ENCODE results near the gene FBXL16.

The FBXL16 gene

DNA sequence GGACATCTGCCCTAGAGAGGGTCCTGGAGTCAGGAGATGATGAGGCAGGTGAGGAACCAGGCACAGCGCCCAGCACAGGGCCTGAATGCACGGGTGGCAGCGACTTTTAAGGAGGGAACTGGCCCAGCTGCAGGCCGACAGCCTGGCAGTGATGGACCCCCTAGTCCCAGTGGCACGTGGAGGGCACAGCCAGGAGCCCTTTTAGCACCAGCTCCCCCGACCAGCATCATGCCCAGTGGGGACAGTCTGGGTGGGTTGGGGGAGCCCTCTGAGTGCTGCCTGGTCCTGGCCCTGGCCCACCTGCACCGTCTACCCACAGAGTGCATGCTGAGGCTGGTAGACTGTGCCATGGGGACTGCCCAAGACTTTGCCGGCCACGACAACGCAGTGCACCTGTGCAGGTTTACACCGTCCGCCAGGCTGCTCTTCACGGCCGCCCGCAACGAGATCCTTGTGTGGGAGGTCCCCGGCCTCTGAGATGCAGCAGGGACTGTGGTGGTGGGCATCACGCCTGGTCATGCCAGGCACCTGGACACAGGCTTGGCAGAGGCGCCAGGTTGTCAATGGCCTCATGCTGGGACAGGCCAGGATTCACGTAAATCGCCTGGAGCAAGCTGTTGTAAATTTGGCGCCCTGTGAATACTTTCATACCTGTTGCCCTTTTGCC lies 38.4 kb downstream of the FBXL16 start:
- no peak for DNase-seq (ENCODE audit: low spot score)
- no peak for TF ChIP-seq CTCF (IDR thresholded peaks at IDR 0.05; ENCODE audit: extremely low read depth, insufficient read depth, missing control alignments)
- in situ Hi-C loops (cut with MboI; ENCODE audit: low pct_unique_long_range_greater_than_20kb, low sequenced_read_pairs, unreplicated experiment), result no loop called here

DNA sequence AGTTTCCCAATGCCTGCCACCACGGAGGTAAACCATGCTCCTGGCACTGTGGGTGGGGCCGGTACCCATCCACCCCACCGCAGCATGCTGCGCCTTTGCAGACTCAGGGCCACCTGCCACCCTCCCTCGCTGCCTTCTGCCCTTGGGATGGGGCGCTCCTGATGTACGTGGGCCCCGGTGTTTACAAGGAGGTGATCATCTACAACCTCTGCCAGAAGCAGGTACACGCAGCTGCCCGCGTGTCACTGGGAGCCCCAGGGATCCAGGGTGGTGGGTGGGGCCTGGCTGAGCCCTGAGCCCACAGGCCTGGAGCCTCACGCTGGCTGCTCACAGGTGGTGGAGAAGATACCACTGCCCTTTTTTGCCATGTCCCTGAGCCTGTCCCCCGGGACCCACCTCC lies 39.0 kb downstream of the FBXL16 start:
- DNase-seq (ENCODE audit: low spot score), result no peak
- TF ChIP-seq CTCF (IDR thresholded peaks at IDR 0.05; ENCODE audit: extremely low read depth, insufficient read depth, missing control alignments), result no peak
- in situ Hi-C loops (cut with MboI; ENCODE audit: low pct_unique_long_range_greater_than_20kb, low sequenced_read_pairs, unreplicated experiment), result no loop called here

GRCh38 chr16:662597-662996 lies 43.0 kb downstream of the FBXL16 start:
- in situ Hi-C loops (cut with MboI; ENCODE audit: low pct_unique_long_range_greater_than_20kb, low sequenced_read_pairs, unreplicated experiment), result no loop called here
- no peak for TF ChIP-seq CTCF (IDR thresholded peaks at IDR 0.05; ENCODE audit: extremely low read depth, insufficient read depth, missing control alignments)

DNA sequence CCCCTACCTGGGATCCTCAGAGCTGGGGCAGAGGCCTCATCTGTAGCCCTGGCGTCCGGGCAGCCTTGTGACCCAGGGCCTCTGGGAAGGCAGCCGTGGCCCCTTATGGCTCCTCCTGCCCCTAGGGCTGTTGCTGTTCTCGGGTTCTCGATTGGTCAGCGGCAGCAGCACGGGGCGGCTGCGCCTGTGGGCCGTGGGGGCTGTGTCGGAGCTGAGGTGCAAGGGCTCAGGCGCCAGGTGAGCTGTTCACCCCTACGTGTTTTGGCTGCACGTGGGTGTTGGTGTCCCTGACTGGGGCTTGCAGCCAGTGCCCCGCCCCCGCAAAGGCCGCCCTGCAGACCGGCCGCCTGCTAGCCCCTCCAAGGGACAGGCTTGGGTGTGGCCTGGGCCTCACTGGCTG lies 43.5 kb downstream of the FBXL16 start:
- DNase-seq (ENCODE audit: low spot score), result no peak
- in situ Hi-C loops (cut with MboI; ENCODE audit: low pct_unique_long_range_greater_than_20kb, low sequenced_read_pairs, unreplicated experiment), result no loop called here

More at GRCh38 chr16:662597-662996, 43.0 kb downstream of the FBXL16 start:
- no peak for DNase-seq (ENCODE audit: low spot score)

DNA sequence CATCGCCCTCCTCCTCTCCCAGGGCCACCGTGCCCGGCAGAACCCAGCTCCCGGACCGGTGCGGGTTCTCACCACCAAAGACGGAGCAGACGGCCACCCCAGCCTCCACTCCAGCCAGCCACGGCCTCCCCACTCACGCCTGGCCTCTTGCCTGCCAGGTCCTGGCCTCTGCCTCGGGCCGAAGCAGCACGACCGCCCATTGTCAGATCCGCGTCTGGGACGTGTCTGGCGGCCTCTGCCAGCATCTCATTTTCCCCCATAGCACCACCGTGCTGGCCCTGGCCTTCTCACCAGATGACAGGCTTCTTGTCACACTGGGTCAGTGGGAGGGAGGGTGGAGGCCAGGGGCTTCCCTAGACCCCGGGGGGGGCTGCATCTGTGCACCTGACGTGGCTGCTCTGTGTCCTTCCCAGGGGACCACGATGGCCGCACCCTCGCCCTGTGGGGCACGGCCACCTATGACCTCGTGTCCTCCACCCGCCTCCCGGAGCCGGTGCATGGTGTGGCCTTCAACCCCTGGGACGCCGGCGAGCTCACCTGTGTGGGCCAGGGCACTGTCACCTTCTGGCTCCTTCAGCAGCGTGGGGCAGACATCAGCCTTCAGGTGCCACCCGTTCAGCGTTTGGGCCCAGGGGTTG lies 44.3 kb downstream of the FBXL16 start:
- in situ Hi-C loops (cut with MboI; ENCODE audit: low pct_unique_long_range_greater_than_20kb, low sequenced_read_pairs, unreplicated experiment), result no loop called here

More for the DNA sequence above, 43.5 kb downstream of the FBXL16 start:
- TF ChIP-seq CTCF (IDR thresholded peaks at IDR 0.05; ENCODE audit: extremely low read depth, insufficient read depth, missing control alignments), result no peak

More for the DNA sequence above, 44.3 kb downstream of the FBXL16 start:
- DNase-seq (ENCODE audit: low spot score), result no peak
- TF ChIP-seq CTCF (IDR thresholded peaks at IDR 0.05; ENCODE audit: extremely low read depth, insufficient read depth, missing control alignments), result no peak

All from GM13977 (cell line).